Ectodermal cell (in vitro differentiated cells): ENCODE measurements around the gene LHFPL5.

Experiments
- H3K27ac ChIP-seq: 2 replicates; pipeline ENCODE4 v1.7.0; 2013; ENCODE audit warnings: mild to moderate bottlenecking, low read depth, low read length; ENCODE audit not compliant: insufficient read depth, poor library complexity, severe bottlenecking
- H3K27me3 ChIP-seq: 2 replicates; pipeline ENCODE4 v1.7.0; 2013; ENCODE audit warnings: mild to moderate bottlenecking, low read length; ENCODE audit not compliant: insufficient read depth, control insufficient read depth, poor library complexity, severe bottlenecking
- H3K36me3 ChIP-seq: one replicate; pipeline ENCODE4 v1.7.0; 2013; ENCODE audit warnings: low read length; ENCODE audit not compliant: control insufficient read depth, insufficient read depth
- H3K4me1 ChIP-seq: one replicate; pipeline ENCODE4 v1.7.0; 2013; ENCODE audit warnings: low read length; ENCODE audit not compliant: control insufficient read depth, insufficient read depth
- H3K4me3 ChIP-seq: 2 replicates; pipeline ENCODE4 v1.7.0; 2013; ENCODE audit warnings: low read depth, low read length, control low read depth; ENCODE audit not compliant: insufficient read depth
- H3K9me3 ChIP-seq: 2 replicates; pipeline ENCODE4 v1.7.0; 2013; ENCODE audit warnings: mild to moderate bottlenecking, low read length, moderate library complexity; ENCODE audit not compliant: control insufficient read depth
- WGBS, 2 experiments: methylation state at CpG; one replicate each; pipeline ENCODE4 v1.1.7; 2013; ENCODE audit warnings: missing lambda C conversion rate in 2 of 2; 5-methylcytosine and 5-hydroxymethylcytosine counted together

LHFPL5 gene

DNA sequence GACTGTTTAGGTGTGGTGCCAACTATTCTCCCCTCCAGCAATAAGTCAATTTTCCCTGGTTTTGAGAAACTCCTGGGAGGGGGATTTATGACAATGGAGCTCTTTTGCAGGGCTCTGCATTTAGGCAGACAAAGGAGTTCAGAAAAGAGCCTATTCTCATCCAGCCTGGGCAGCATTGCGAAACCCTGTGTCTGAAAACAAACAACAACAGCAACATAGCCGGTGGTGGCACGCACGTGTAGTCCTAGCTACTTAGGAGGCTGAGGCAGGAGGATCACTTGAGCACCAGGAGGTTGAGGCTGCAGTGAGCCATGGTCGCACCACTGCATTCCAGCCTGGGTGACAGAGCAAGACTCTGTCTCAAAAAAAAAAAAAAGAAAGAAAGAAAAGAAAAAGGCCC, 14.5 kb upstream of the LHFPL5 start:
- Histone ChIP-seq H3K9me3 (no peaks in the 10 kb centered on the region), H3K4me3 (no peak overlapping the region), H3K27me3 (no peaks in the 10 kb centered on the region), H3K27ac (no peak overlapping the region), H3K4me1 (no peaks in the 10 kb centered on the region), H3K36me3 (no peaks in the 10 kb centered on the region)
- WGBS, 2 experiments = 90 to 92% methylated on average over 5 of the region's 5 CpGs

DNA sequence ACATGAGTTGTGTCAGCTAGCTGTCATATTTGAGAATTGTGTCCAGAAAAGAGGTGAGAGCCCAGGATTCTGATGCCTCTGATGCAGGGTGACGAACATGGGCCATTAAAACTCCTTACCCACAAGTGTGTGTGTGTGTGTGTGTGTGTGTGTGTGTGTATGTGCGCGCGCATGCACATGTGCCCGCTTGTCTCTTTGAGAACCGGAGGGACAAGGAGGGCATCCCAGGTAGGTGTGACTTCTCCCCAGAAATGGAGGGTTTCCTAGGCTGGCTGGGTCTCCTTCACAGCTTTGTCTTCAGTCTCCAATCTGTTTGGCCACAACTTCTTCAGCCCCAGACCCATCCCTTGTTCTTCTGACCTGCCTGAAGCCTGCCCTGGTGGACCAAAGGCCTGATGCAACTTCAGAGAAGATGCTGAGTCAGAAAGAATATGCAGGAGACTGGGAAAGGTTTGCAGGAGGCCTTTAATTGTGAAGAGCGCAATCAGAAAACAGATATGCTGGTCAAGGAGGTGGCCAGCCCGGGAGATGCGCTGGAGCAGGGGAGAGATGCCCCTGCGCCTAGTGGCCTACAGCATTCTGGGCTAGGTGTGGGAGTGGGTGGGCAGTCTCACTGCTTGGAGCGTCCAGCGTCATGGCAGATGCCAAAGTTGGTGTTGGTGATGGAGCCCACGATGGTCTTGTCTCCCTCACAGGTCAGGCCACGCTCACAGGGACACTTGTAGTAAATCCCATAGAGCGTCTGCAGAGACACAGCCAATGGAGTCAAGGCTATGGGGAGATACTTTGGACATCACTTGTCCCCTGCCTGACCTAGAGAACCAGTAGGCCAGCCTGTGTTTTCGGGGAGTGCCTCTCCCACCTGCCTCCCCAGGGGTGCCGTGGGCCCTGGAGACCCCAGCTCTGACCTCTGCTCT, 10.4 kb upstream of the LHFPL5 start:
- Histone ChIP-seq H3K4me3 (no peak overlapping the region), H3K9me3 (no peaks in the 10 kb centered on the region), H3K27me3 (no peaks in the 10 kb centered on the region), H3K27ac (no peak overlapping the region), H3K36me3 (no peaks in the 10 kb centered on the region), H3K4me1 (no peaks in the 10 kb centered on the region)
- 95 to 96% methylated on average over 17 of the region's 17 CpGs for WGBS, 2 experiments

DNA sequence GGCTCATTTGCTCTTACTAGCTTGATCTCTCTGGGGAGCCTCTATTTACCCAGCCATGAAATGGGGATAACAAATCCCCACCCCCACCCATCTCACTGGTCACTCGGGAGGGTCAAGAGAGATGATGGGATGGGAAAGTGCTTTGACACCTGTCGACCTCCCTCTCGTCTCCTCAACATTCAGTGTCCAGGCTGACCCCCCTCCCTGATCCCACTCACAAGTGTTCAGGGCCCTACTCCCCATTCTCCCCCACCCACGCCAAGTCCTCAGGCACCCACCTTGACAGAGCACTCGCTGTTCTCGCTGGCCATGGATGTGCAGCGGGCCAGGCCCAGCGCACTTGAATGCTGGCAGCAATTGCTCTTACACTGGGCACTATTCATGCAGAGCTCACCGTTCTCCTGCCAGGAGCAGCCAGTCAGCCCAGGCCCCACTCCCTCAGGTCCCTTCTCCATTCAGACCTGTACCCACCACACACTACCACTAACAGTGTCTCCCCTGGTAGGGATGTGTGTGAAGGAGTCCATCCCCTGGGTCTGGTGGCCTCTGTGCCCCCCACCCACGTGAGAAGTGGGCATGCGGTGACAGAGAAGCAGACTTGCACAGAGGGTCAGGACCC, 9.6 kb upstream of the LHFPL5 start:
- WGBS, 2 experiments = 92 to 95% methylated on average over 11 of the region's 11 CpGs
- no peaks in the 10 kb centered on the region for H3K4me1 ChIP-seq
- H3K27ac ChIP-seq = no peak overlapping the region
- H3K9me3 ChIP-seq = no peaks in the 10 kb centered on the region
- H3K4me3 ChIP-seq = no peak overlapping the region
- no peaks in the 10 kb centered on the region for H3K27me3 ChIP-seq
- no peaks in the 10 kb centered on the region for H3K36me3 ChIP-seq

DNA sequence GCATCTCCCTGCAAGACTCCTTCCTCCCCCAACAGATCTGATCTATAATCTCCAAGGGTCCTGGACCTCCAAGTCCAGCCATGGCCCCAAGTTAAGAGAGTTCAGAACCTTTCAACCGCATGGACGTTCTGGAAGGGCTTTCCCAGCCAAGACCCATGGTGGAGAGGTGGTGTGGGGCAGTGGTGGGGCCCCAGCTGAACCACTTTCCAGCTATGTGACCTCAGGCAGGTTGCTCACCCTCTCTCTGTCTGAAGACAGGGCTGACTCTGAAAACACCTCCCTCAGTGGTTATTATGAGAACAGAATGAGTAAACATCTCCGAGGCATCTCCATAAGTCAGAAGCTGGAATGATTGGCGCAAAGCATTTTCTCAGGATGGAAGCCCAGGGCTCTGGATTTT, 8.9 kb upstream of the LHFPL5 start:
- H3K36me3 ChIP-seq = no peaks in the 10 kb centered on the region
- no peak overlapping the region for H3K27ac ChIP-seq
- 93 to 95% methylated on average over 4 of the region's 4 CpGs for WGBS, 2 experiments
- no peaks in the 10 kb centered on the region for H3K4me1 ChIP-seq
- no peak overlapping the region for H3K4me3 ChIP-seq
- H3K27me3 ChIP-seq = no peaks in the 10 kb centered on the region
- H3K9me3 ChIP-seq = no peaks in the 10 kb centered on the region

DNA sequence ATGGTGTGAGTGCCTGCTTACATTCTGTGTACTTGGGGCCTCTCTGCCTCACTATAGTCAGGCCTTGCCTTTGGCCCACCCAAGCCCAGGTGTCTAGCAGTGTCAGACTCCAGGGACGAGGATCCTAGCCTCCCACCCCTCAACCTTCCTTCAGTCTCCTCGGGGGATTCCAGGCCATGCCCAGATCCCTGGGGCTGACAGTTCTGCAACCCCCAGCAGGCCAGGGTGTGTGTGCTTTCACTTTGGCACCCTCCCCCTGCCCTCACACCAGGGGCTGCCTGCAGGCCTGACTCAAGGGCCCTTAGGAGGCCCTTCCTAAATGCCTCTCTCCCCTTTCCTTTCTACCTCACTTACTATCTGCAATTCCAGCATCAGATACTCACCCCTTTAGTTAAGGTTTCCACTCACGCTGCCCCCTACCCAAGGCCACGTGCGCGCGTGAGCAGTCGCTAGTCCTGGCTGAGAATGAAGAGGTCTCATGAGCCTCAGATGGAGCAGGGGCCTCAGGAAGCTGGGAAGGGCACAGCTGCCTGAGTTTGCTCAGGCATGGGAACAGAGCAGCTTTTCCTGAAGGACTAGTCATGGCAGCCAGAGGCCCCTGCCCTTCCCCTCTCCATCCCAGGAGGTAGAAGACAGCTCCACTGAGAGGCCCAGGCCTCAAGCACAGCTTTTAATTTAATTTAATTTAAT, 7.2 kb upstream of the LHFPL5 start:
- WGBS, 2 experiments = 78 to 81% methylated on average over 8 of the region's 8 CpGs
- Histone ChIP-seq H3K27me3 (no peaks in the 10 kb centered on the region), H3K27ac (no peak overlapping the region), H3K4me3 (no peak overlapping the region), H3K4me1 (no peaks in the 10 kb centered on the region), H3K36me3 (no peaks in the 10 kb centered on the region), H3K9me3 (no peaks in the 10 kb centered on the region)

DNA sequence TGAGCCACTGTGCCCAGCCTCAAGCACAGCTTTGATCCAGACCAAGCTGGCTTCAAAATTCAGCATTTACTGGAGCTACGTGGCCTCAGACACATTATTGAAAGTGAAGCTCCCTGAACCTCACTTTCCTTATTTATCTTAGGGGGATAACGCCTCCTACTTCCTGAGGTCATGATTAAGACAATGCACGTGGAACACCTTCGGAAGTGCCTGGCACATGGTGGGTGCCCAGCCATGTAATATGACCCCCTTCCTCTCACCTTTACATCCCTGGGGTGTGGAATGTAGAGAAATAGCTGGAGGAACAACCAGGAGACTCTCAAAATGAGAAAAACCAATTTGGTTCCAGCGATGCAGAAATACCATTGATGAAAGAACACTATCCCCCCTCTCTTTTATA, 6.4 kb upstream of the LHFPL5 start:
- Histone ChIP-seq H3K27ac (no peak overlapping the region), H3K9me3 (no peaks in the 10 kb centered on the region), H3K27me3 (no peaks in the 10 kb centered on the region), H3K4me1 (no peaks in the 10 kb centered on the region), H3K36me3 (no peaks in the 10 kb centered on the region), H3K4me3 (no peak overlapping the region)
- 88 to 94% methylated on average over 5 of the region's 5 CpGs for WGBS, 2 experiments

DNA sequence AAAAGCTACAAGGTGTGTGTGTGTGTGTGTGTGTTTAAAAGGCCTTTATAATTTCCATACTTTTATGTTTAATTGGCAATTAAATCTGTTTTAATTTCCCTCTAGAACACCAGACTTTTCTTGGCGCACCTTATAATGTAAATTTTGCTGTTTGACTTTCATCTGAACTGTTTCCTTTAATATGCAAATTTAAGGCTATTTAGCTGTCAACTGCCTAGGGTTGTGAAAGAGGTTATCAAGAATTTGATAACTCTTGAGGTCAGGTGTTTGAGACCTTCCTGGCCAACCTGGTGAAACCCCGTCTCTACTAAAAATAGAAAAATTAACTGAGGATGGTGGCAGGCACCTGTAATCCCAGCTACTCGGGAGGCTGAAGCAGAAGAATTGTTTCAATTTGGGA, 4.0 kb upstream of the LHFPL5 start:
- 82 to 86% methylated on average over 3 of the region's 3 CpGs for WGBS, 2 experiments
- Histone ChIP-seq H3K36me3 (no peaks in the 10 kb centered on the region), H3K4me3 (no peak overlapping the region), H3K27me3 (no peaks in the 10 kb centered on the region), H3K27ac (no peak overlapping the region), H3K9me3 (no peaks in the 10 kb centered on the region), H3K4me1 (no peaks in the 10 kb centered on the region)

DNA sequence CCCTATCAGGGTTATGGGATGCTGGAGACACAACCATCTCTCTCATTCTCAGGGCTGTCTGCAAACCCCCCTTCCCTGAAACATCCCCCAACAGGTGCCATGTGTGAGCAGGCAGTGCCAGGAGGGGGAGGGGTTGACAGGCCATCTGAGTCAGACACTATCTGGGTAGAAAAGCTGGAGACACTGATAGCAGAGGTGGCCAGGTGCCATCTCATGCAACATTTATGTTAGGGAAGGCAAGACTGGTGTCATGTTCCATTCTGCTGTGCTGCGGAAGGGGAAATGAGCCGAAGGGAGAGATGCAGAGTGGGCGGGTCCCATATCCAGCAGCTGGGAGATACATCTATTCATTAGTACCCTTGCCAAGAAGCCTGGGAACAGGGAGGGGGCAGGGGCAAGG, 3.5 kb downstream of the LHFPL5 start:
- Histone ChIP-seq H3K27me3 (no peaks in the 10 kb centered on the region), H3K4me3 (no peak overlapping the region), H3K9me3 (no peaks in the 10 kb centered on the region), H3K36me3 (no peaks in the 10 kb centered on the region), H3K4me1 (no peaks in the 10 kb centered on the region), H3K27ac (no peak overlapping the region)
- 69 to 77% methylated on average over 3 of the region's 3 CpGs for WGBS, 2 experiments

DNA sequence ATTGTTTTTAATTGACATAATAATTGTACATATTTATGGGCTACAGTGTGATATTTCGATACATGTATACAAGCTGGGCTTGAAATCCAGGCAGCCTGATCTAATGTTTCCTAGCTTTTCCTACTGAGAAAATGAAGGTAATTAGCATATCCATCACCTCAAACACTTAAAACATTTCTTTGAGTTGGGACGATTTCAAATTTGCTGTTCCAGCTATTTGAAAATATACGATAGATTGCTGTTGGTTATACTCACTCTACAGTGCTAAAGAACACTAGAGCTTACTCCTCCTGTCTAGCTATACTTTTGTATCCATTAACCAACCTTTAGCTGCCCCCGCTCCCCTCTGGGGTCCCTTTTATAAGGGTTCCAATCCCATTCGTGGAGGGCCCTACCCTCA, 4.7 kb downstream of the LHFPL5 start:
- 88% methylated on average over 5 of the region's 5 CpGs for WGBS, 2 experiments
- Histone ChIP-seq H3K9me3 (no peaks in the 10 kb centered on the region), H3K27ac (no peak overlapping the region), H3K4me1 (no peaks in the 10 kb centered on the region), H3K4me3 (no peak overlapping the region), H3K27me3 (no peaks in the 10 kb centered on the region), H3K36me3 (no peaks in the 10 kb centered on the region)

DNA sequence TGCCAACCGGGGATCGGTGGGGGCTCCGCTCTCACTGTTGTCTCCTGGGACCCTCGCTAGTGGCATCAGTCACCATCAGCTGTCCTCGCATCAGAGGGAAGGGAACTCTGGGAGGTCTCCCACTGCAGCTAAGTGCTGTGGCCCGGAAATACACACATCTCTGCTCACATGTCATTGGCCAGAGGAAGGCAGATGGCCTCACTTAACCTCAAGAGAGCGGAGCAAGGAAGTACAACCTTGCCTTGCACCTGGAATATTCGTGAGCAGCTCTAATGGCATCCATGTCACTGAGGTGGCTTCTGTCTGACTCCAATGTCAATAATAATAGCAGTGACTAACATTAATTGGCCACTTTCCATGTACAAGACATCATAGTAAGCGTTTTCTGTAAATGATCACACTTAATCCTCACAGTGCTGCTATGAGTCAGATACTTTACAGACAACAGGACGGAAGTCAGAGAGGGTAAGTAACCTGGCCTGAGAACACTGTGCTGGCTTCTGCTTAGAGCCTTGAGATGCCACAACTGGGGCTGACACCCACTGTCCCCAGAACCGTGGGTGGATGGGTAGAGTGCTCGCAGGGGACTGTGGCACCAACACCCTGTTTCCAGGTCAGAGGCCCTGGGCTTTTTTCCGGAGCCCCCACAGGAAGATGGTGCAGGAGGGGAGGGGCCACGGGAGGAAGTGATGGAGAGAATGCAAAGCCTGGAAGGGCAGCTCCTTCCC, 6.0 kb downstream of the LHFPL5 start:
- Histone ChIP-seq H3K27me3 (no peaks in the 10 kb centered on the region), H3K27ac (no peak overlapping the region)
- WGBS, 2 experiments = 90 to 91% methylated on average over 14 of the region's 14 CpGs

More for the DNA sequence above, 6.0 kb downstream of the LHFPL5 start:
- Histone ChIP-seq H3K4me1 (no peaks in the 10 kb centered on the region), H3K4me3 (no peak overlapping the region), H3K36me3 (no peaks in the 10 kb centered on the region), H3K9me3 (no peaks in the 10 kb centered on the region)
